HG03439 (cell line): Measurements from ENCODE around the gene EGLN3.
"Not testable (repeated sequence)": the region's sequence is repeated elsewhere in the genome, so short reads cannot be mapped to it uniquely, and the experiment has no call there.

Experiments used
- ATAC-seq: cut with Tn5 transposase; IDR thresholded peaks from one replicate; pipeline ENCODE4 v1.9.1; 2021; ENCODE audit warnings: mild to moderate bottlenecking, moderate library complexity; ENCODE audit not compliant: unreplicated experiment

Gene EGLN3

GRCh38 chr14:33950320-33951182, at the start of gene EGLN3:
Gene EGLN3 (minus strand): TSS chr14:33951074. CDS start chr14:33950752, 322 bp downstream.
- peak; percentile 75 for ATAC-seq

GRCh38 chr14:34000396-34000795, 49.5 kb upstream of the EGLN3 start:
- ATAC-seq, result no peak

- no peak for ATAC-seq
Observed at GRCh38 chr14:33999771-34000291, 49.0 kb upstream of the EGLN3 start.

GRCh38 chr14:33997611-33998010, 46.7 kb upstream of the EGLN3 start:
- no peak for ATAC-seq

GRCh38 chr14:33996462-33996861, 45.6 kb upstream of the EGLN3 start:
- ATAC-seq, result no peak

GRCh38 chr14:33993246-33993645, 42.4 kb upstream of the EGLN3 start:
- ATAC-seq, result no peak

GRCh38 chr14:33992274-33993007, 41.6 kb upstream of the EGLN3 start:
- no peak for ATAC-seq

- no peak for ATAC-seq
Observed at GRCh38 chr14:33990790-33991189, 39.9 kb upstream of the EGLN3 start.

GRCh38 chr14:33987565-33988080, 36.7 kb upstream of the EGLN3 start:
- no peak for ATAC-seq

- no peak for ATAC-seq
Observed at GRCh38 chr14:33986804-33987203, 35.9 kb upstream of the EGLN3 start.

GRCh38 chr14:33985242-33985641, 34.4 kb upstream of the EGLN3 start:
- ATAC-seq, result no peak

GRCh38 chr14:33979613-33980276, 28.9 kb upstream of the EGLN3 start:
- no peak for ATAC-seq

- ATAC-seq, result no peak
Observed at GRCh38 chr14:33978892-33979612, 28.2 kb upstream of the EGLN3 start.

GRCh38 chr14:33972583-33973081, 21.8 kb upstream of the EGLN3 start:
- no peak for ATAC-seq

- not testable (repeated sequence) for ATAC-seq
Observed at GRCh38 chr14:33969846-33970245, 19.0 kb upstream of the EGLN3 start.

- no peak for ATAC-seq
Observed at GRCh38 chr14:33968722-33969121, 17.8 kb upstream of the EGLN3 start.

- no peak for ATAC-seq
Observed at GRCh38 chr14:33967138-33967537, 16.3 kb upstream of the EGLN3 start.

- ATAC-seq, result no peak
Observed at GRCh38 chr14:33966276-33966675, 15.4 kb upstream of the EGLN3 start.

- ATAC-seq, result no peak
Observed at GRCh38 chr14:33964599-33965317, 13.9 kb upstream of the EGLN3 start.

- ATAC-seq, result no peak
Observed at GRCh38 chr14:33963892-33964291, 13.0 kb upstream of the EGLN3 start.
